Suppressor macrophage (primary cell): ENCODE data around the gene LCAT.
A peak's percentile ranks its signal among the peaks of the same experiment; 100 is the strongest.
"Not testable (repeated sequence)": the region's sequence is repeated elsewhere in the genome, so short reads cannot be mapped to it uniquely, and the experiment has no call there.

Experiments used
- DNase-seq, 4 experiments: peaks; one replicate each; pipeline ENCODE4 v3.0.0-alpha.2; 2020 to 2022
- total RNA-seq, 17 experiments: gene quantifications; one replicate each; lab custom pipeline; 2026; ENCODE audit warnings: mixed read lengths in 6 of 17, inconsistent platforms in 3 of 17; lab: John Stamatoyannopoulos, UW

The LCAT gene, protein sequence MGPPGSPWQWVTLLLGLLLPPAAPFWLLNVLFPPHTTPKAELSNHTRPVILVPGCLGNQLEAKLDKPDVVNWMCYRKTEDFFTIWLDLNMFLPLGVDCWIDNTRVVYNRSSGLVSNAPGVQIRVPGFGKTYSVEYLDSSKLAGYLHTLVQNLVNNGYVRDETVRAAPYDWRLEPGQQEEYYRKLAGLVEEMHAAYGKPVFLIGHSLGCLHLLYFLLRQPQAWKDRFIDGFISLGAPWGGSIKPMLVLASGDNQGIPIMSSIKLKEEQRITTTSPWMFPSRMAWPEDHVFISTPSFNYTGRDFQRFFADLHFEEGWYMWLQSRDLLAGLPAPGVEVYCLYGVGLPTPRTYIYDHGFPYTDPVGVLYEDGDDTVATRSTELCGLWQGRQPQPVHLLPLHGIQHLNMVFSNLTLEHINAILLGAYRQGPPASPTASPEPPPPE
- 0.21 to 3.3 (median 0.93) reads per million in 17 experiments for total RNA-seq

GRCh38 chr16:67943619-67944504 lies at the start of gene LCAT:
Gene LCAT, minus strand, starts transcription at chr16:67944120. Its CDS starts 19 bp downstream, at chr16:67944101.
- no peak for DNase-seq

GRCh38 chr16:67993207-67994039 lies 49.5 kb upstream of the LCAT start:
- peak; percentile 87 to 95 (median 92) for DNase-seq

GRCh38 chr16:67992661-67993206 lies 48.8 kb upstream of the LCAT start:
- DNase-seq = no peak

- DNase-seq = no peak
Observed at GRCh38 chr16:67990018-67990386, 46.1 kb upstream of the LCAT start.

DNA sequence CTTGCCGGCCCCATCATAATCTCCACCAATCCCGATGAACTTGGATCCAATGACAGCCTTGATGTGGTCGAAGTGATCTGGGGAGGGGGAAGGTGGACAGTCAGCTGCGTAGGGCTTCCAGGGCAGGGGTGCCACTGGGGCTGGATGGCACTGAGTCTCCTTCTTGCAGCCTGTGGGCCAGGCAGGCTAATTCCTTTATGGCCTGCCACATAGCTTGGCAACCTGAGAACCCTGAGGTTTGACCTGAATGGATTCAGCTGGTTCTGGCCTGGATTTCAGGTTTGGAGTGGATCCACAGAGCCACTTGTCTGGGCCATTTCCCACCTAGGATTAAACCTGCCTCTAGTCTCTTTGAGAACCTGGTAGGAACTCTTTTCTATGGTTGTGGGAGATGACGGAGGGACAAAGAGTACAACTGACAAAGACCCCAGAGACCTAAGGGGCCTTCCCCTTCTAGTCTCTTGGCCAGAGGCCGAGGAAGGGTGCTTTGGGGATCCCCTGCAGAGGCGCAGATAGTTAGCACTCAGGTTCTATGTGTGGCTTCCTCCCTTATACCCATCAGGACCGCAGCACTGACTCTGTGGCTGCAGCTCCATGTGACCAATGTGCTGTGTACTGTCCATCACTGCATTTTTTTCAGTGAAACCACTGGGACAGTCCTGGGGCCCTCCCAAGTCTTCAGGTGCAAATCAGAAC lies 45.5 kb upstream of the LCAT start:
- DNase-seq = no peak

DNA sequence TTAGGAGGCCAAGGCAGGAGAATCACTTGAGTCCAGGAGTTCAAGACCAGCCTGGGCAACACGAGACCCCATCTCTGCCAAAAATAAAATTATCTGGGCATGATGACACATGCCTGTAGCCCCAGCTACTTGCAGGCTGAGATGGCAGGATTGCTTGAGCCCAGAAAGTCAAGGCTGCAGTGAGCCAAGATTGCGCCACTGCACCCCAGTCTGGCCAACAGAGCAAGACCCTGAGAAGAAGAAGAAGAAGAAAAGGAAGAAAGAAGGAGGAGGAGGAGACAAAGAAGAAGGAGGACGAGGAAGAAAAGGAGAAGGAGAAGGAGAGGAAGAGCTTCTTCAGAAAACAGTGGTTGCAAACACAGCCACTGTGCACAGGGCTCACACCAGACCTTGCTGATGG lies 44.8 kb upstream of the LCAT start:
- DNase-seq = no peak

GRCh38 chr16:67987460-67988160 lies 43.7 kb upstream of the LCAT start:
- DNase-seq = no peak

- no peak for DNase-seq
Observed at GRCh38 chr16:67986949-67987348, 43.0 kb upstream of the LCAT start.

DNA sequence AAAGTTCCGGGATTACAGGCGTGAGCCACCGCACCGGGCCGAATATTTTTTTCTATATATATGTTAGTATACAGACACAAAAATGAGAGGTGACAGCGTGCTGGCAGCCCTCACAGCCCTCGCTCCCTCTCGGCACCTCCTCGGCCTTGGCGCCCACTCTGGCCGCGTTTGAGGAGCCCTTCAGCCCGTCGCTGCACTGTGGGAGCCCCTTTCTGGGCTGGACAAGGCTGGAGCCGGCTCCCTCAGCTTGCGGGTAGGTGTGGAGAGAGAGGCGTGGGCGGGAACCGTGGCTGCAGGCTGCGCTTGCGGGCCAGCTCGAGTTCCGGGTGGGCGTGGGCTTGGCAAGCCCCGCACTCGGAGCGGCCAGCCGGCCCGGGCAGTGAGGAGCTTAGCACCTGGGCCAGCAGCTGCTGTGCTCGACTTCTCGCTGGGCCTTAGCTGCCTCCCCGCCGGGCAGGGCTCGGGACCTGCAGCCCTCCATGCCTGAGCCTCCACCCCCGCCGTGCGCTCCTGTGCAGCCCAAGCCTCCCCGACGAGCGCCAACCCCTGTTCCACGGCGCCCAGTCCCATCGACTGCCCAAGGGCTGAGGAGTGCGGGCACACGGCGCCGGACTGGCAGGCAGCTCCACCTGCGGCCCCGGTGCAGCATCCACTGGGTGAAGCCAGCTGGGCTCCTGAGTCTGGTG lies 38.2 kb upstream of the LCAT start:
- no peak for DNase-seq

DNA sequence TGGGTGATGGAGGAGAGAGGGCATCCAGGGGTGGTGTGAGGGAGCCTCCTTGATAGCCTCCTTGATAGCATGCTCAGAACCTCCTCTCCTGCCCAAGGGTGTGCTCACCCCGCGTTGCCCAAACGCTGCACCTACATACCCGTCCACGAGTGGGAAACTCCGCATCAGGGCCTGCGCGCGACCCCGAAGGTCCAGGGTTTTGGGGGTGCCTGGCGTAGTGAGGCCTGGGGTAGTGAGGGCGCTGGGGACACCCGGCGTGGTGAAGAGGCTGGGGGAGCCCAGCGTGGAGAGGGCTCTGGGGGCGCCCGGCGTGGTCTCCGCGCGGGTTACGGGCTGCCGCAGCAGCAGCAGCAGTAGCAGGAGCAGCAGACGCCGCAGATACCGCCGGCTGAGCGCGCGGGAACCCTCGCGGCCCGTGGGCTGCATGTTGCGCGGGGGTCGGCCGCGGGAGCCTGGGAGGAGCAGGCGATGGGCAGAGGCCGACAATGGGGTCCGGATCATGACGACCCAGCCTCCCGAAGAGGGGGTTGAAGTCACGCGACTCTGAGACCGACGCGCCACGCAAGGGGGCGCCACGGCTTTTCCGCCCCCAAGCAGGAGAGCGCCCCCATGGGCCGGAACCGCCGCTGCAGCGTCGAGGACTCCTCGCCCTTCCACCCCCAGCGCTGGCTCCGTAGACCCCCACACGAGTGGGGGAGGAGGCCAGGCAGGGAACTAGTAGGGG lies 36.2 kb upstream of the LCAT start, which contains the start of gene DPEP3:
DPEP3 (minus strand) TSS at position 545 of the 724 bp plus-strand sequence; CDS start at position 426, 119 bp downstream.
- DNase-seq = peak in 1 of 4 experiments; percentile 30

GRCh38 chr16:67977469-67978227 lies 33.7 kb upstream of the LCAT start:
- no peak for DNase-seq

- no peak for DNase-seq
Observed at GRCh38 chr16:67977005-67977404, 33.1 kb upstream of the LCAT start.

DNA sequence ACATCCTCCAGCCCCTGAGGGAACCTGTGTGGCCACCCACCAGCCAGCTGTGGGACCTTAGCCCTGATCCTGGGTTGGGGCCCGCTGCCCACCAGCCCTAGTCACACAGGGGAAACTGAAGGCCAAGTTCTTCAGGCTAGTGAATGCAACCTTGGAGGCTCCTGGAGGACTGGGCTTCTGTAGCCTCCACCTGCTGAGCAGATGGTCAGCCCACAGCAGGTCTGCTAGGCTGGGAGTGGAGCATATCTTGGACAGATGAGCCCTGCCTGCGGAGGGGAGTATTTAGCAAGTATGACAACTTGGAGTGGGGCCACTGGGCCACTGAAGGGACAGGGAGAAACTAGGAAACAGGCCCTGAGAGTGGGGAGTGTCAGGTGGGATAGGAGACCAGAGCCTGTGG lies 32.3 kb upstream of the LCAT start:
- DNase-seq = no peak

- no peak for DNase-seq
Observed at GRCh38 chr16:67975321-67976105, 31.6 kb upstream of the LCAT start.

GRCh38 chr16:67972285-67972684 lies 28.4 kb upstream of the LCAT start:
- not testable (repeated sequence) for DNase-seq

- no peak for DNase-seq
Observed at GRCh38 chr16:67971111-67971510, 27.2 kb upstream of the LCAT start.

DNA sequence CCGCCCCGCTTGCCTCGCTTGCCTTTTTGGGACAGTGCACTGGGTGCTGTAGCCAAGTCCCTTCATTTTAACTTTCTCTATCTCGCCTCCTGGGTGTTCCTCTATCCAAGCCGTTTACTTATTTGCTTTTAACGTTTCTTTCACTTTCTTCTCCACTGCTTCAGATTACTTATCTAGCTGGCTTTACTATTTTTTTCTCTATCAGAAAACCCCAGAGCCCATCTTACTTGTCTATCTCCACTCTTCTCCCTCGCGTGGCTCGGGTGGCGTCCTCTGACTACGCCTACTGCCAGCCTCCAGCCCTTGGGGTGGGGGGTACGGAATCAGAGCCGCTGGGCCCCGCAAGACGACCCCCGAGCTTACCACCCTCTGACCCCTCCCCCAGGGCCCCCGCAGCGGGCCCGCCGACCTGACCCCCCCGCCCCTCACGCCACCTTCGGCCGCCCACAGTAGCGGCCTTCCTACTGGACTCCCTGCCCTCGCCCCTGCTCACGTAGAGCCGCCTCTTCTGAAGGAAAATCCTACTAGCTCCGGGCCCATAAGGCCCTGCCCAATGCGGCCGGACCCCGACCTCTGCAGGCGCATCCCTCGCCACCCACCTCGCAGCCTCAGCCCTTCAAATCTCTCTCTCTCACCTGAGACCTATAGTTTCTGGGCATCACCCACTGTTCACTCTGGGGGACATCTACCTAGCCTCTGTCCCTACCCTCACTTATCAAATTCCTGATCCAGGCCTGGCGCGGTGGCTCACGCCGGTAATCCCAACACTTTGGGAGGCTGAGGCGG lies 25.5 kb upstream of the LCAT start:
- no peak for DNase-seq
